GM18909 (cell line): Measurements from ENCODE around the gene NOL7.

ENCODE experiments used
- ATAC-seq: cut with Tn5 transposase; IDR thresholded peaks from one replicate; pipeline ENCODE4 v1.9.1; 2021; ENCODE audit warnings: mild to moderate bottlenecking; ENCODE audit not compliant: unreplicated experiment, poor library complexity

NOL7 gene

DNA sequence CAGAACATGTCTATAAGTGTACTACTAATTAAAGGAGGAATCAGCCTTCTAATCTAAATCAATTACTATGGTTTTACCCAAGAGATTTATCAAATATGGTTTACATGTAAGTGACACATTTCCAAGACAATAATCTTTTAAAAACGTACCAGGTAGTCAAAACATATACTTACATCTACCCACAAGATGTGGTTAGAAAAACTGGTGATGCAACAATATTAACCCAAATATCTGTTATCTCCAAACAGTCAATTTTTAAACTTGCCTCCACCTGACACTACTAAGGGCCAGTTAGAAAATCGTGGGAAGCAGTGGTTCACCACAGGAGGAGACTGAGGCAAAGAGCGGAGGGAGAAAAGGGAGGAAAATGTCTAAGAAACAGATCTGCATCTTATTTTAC, 28.0 kb downstream of the NOL7 start:
- no peak for ATAC-seq

DNA sequence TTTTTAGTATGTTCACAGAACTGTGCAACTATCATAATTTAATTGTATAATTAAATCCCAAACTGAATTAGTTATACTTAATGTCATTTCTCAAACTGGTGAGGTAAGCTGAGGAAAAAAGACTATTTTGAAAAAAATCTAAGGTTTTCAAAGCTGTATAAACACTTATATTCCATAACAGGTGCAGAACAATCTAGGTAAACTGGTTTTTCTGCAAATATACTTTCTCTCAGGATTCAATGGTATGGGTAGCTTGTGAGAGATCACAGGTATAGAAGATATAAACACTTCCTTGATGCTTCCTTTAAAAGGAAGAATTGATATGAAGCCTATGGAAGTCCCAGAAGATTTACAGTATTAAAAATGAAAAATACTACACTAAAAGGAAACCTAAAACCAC, 33.7 kb downstream of the NOL7 start:
- no peak for ATAC-seq

DNA sequence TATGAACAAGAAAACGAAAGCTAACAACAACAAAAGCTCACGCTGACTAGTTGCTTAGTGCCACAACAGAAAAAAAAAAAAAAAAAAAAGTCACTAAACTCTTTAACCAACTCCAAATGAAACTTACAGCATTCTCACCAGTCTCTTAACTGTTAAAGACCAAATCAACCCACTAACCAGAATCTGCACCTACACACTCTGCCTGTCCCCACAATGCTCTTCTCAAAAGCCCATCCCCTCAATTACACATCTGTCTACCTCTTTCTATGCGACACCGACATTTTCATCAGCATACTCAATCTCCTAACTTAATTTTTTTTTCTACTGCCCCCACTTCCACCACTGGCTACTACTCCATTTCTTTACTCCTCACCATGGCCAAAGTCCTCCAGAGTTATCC, 34.3 kb downstream of the NOL7 start:
- ATAC-seq = no peak

- no peak for ATAC-seq
These were observed 38.2 kb downstream of the NOL7 start for GRCh38 chr6:13653296-13653695.

DNA sequence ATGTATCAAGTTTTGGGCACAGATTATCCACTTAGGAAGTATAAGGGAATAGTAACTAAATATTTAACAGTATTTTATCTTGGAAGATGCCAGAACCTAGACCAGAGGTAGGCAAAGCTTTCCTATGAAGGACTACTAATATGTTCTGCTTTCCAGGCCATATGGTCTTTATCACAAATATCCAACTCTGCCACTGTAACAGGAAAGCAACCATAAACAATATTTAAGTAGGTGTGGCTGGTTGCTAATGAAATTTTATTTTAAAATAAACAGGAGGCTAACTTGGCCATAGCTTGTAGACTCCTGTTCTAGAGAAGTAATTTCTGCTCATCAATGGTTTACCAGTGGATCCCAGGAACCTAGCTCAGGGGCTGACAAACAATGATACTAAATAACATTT, 39.4 kb downstream of the NOL7 start:
- no peak for ATAC-seq

GRCh38 chr6:13655700-13656099, 40.6 kb downstream of the NOL7 start:
- ATAC-seq = no peak

- no peak for ATAC-seq
These were observed 45.1 kb downstream of the NOL7 start for GRCh38 chr6:13660273-13660672.

- ATAC-seq = no peak
These were observed 45.8 kb downstream of the NOL7 start for GRCh38 chr6:13660893-13661292.

DNA sequence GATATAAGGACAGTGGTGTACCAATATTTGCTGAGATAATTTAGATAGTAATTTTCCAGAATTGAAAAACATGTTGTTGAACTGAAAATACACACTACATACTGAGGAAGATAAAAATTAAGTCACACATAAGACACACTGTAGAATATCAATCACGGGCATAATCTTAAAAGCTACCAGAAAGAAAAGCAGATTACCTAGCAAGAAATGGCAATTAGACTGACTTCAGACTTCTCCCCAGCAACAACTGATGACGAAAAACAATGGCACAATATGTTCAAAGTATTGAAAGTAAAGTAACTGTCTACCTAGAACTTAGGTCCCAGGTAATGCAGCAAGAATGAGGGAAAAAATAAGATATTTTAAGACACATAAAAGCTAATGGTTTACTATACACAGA, 46.5 kb downstream of the NOL7 start:
- no peak for ATAC-seq

- no peak for ATAC-seq
These were observed 47.7 kb downstream of the NOL7 start for GRCh38 chr6:13662651-13663334.

DNA sequence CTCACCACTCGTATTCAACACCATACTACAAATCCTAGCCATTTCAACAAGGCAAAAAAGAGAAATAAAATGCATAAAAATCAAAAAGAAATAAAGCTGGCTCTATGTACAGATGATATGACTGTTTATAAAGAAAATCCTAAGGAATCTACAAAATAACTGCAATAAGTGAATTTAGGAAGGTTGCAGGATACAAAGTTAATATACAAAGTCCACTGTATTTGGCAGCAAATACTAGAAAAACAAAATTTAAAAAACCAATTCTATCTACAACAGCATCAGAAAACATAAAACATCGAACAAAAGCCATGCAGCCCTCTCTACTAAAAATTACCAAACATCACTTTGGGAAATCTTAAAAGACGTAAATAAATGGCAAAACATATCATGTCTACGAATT, 48.9 kb downstream of the NOL7 start:
- ATAC-seq = no peak

GRCh38 chr6:13664703-13665352, 49.7 kb downstream of the NOL7 start:
- no peak for ATAC-seq

DNA sequence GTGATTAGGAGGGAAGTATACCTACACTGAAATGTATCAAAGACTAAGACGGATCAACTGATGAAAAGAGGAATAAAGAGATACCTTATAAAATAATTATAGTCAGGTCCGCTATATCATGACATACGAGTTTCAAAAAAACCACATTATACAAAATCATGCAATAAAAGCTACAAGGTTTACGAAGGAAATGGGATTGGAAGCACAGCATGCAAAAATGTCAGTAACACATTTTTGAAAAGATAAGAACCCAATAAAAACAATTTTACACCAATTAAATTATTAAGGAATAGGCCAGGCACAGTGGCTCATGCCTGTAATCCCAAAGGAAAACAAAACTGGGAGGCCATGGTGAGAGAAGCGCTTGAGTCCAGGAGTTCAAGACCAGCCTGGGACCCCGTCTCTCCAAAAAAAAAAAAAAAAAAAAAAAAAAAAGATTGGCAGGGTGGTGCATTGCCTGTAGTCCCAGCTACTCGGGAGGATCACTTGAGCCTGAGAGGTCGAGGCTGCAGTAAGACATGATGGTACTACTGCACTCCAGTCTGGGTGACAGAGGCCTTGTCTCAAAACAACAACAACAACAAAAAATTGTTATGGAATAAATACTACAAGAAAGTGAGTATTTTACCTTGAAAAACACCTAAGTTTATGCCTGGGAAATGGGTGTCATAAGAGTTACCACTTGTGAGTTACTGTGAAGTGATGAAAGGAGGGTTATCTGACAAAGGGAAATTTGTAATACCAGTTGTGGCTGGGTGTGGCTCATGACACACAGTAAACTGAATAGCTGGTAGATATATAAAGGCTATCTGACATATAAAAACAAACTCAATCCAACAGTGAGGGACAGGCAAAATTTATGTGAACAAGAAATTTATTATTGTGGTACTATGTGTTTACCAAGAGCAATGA, 51.3 kb downstream of the NOL7 start:
- ATAC-seq = no peak

DNA sequence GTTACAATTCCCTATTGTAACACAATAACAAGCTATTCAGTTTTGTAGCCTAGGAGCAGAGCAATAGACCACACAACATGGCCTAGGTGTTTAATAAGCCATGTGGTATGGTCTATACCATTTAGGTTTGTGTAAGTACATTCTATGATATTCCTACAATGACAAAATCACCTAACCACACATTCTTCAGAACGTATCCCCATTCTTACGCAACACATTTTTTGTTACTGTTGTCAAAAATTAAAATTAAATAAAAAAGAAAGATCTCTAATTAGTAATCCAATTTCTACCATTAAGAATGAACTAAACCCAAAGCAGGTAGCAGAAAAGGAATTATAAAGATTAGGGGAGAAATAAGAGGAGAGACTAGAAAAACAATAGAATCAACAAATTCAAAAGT, 52.5 kb downstream of the NOL7 start:
- ATAC-seq = no peak

GRCh38 chr6:13668291-13668928, 53.3 kb downstream of the NOL7 start:
- ATAC-seq = no peak

- ATAC-seq = no peak
These were observed 54.3 kb downstream of the NOL7 start for GRCh38 chr6:13669476-13669875.
